DOHH2 (cell line): ENCODE measurements around the gene AGMAT.

Experiments
- H3F3A ChIP-seq: fragments of 200-600 bp; sonication (generic), shearing (Covaris generic); 2 replicates; pipeline ENCODE4 v1.6.0; 2016; ENCODE audit warnings: antibody characterized with exemption, mild to moderate bottlenecking; ENCODE audit not compliant: control insufficient read depth, insufficient read depth
- H3K27ac ChIP-seq: fragments of 200-600 bp; sonication (generic); 2 replicates; pipeline ENCODE4 v1.5.1; 2014; ENCODE audit warnings: low read depth, mild to moderate bottlenecking, low read length, moderate library complexity
- H3K27me3 ChIP-seq: fragments of 200-600 bp; sonication (generic); 2 replicates; pipeline ENCODE4 v1.6.1; 2014; ENCODE audit warnings: mild to moderate bottlenecking, low read length, mixed read lengths; ENCODE audit not compliant: control insufficient read depth
- H3K36me3 ChIP-seq: fragments of 200-600 bp; sonication (generic); 2 replicates; pipeline ENCODE4 v1.6.1; 2014; ENCODE audit warnings: mild to moderate bottlenecking, low read length, moderate library complexity, mixed read lengths; ENCODE audit not compliant: control insufficient read depth
- H3K4me1 ChIP-seq: fragments of 200-600 bp; sonication (generic); 2 replicates; pipeline ENCODE4 v1.6.1; 2014; ENCODE audit warnings: mild to moderate bottlenecking, low read length, mixed read lengths; ENCODE audit not compliant: control insufficient read depth
- H3K4me2 ChIP-seq: fragments of 200-600 bp; sonication (generic); 2 replicates; pipeline ENCODE4 v1.6.0; 2014; ENCODE audit warnings: mild to moderate bottlenecking, low read length, moderate library complexity
- H3K4me3 ChIP-seq: fragments of 200-600 bp; sonication (generic); 2 replicates; pipeline ENCODE4 v1.5.1; 2014; ENCODE audit warnings: mild to moderate bottlenecking, low read length, mixed read lengths
- H3K79me2 ChIP-seq: fragments of 200-600 bp; sonication (generic); 2 replicates; pipeline ENCODE4 v1.6.1; 2014; ENCODE audit warnings: mild to moderate bottlenecking, low read length, mixed read lengths; ENCODE audit not compliant: control insufficient read depth
- H3K9me2 ChIP-seq: fragments of 200-600 bp; sonication (generic); replicated peaks from 2 replicates; pipeline ENCODE4 v1.6.1; 2014; ENCODE audit warnings: mild to moderate bottlenecking, low read length, mixed read lengths; ENCODE audit not compliant: control insufficient read depth
- H3K9me3 ChIP-seq: fragments of 200-600 bp; sonication (generic); 2 replicates; pipeline ENCODE4 v1.6.1; 2014; ENCODE audit warnings: antibody characterized with exemption, low read length, mixed read lengths; ENCODE audit not compliant: control insufficient read depth, insufficient read depth
- H4K20me1 ChIP-seq: fragments of 200-600 bp; sonication (generic); 2 replicates; pipeline ENCODE4 v1.6.0; 2014; ENCODE audit warnings: low read depth, mild to moderate bottlenecking, antibody characterized with exemption, low read length, moderate library complexity; ENCODE audit not compliant: control insufficient read depth, insufficient read depth
- CTCF ChIP-seq: fragments of 200-600 bp; sonication (generic); IDR thresholded peaks from one replicate; pipeline ENCODE4 v1.5.1; 2014; ENCODE audit warnings: antibody characterized with exemption, mild to moderate bottlenecking, low read depth, low read length; ENCODE audit not compliant: poor library complexity, severe bottlenecking
- EZH2phosphoT487 ChIP-seq: fragments of 200-600 bp; sonication (generic); IDR thresholded peaks from 2 replicates; pipeline ENCODE4 v1.6.1; 2017; ENCODE audit warnings: borderline replicate concordance, mild to moderate bottlenecking, antibody characterized with exemption, low read length, moderate library complexity, mixed read lengths

Gene AGMAT

GRCh38 chr1:15543589-15544568 is 41.0 kb downstream of the AGMAT start:
- peaks cover 50% of the 10 kb centered on the region for H3K36me3 ChIP-seq
- H3K79me2 ChIP-seq, result no peaks in the 10 kb centered on the region
- H4K20me1 ChIP-seq, result no peaks in the 10 kb centered on the region
- H3K9me2 ChIP-seq, result no peaks in the 10 kb centered on the region
- no peak overlapping the region for H3K4me3 ChIP-seq
- H3K9me3 ChIP-seq, result no peaks in the 10 kb centered on the region
- H3K4me1 ChIP-seq, result no peaks in the 10 kb centered on the region
- TF ChIP-seq EZH2phosphoT487 (no peak), CTCF (no peak)
- no peaks in the 10 kb centered on the region for H3F3A ChIP-seq
- H3K4me2 ChIP-seq, result no peak overlapping the region
- H3K27me3 ChIP-seq, result no peaks in the 10 kb centered on the region
- no peak overlapping the region for H3K27ac ChIP-seq

DNA sequence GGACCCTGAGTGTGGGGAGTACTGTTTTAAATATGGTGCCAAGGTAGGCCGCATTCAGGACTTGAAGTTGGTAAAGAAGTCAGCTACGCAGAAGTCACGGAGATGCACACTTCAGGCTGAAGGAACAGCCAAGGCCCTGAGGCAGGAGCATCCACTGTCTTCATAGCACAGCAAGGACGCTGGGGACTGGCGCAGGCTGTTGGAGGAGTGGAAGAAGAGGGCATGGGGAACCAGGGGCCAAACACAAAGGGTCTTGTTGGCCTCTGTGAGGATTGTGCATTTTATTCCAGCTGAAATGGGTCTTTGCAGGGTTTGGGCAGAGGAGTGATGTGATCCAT is 41.6 kb downstream of the AGMAT start:
- no peaks in the 10 kb centered on the region for H3K79me2 ChIP-seq
- no peaks in the 10 kb centered on the region for H4K20me1 ChIP-seq
- no peaks in the 10 kb centered on the region for H3K9me2 ChIP-seq
- no peaks in the 10 kb centered on the region for H3K4me1 ChIP-seq
- H3F3A ChIP-seq, result no peaks in the 10 kb centered on the region
- H3K36me3 ChIP-seq, result peaks cover 48% of the 10 kb centered on the region
- no peaks in the 10 kb centered on the region for H3K27me3 ChIP-seq
- H3K27ac ChIP-seq, result no peak overlapping the region
- no peak overlapping the region for H3K4me2 ChIP-seq
- no peak overlapping the region for H3K4me3 ChIP-seq
- TF ChIP-seq CTCF (no peak), EZH2phosphoT487 (no peak)
- H3K9me3 ChIP-seq, result no peaks in the 10 kb centered on the region

GRCh38 chr1:15542388-15543250 is 42.2 kb downstream of the AGMAT start:
- H3K27ac ChIP-seq, result no peak overlapping the region

More at GRCh38 chr1:15542388-15543250, 42.2 kb downstream of the AGMAT start:
- TF ChIP-seq EZH2phosphoT487 (no peak), CTCF (no peak)
- Histone ChIP-seq H3K27me3 (no peaks in the 10 kb centered on the region), H3K4me2 (no peak overlapping the region), H3K9me3 (no peaks in the 10 kb centered on the region), H3K79me2 (no peaks in the 10 kb centered on the region), H3K9me2 (no peaks in the 10 kb centered on the region), H3K36me3 (peaks cover 44% of the 10 kb centered on the region), H3F3A (no peaks in the 10 kb centered on the region), H4K20me1 (no peaks in the 10 kb centered on the region), H3K4me3 (no peak overlapping the region), H3K4me1 (no peaks in the 10 kb centered on the region)
